GM19025 (cell line): ENCODE results near the gene HIC2.
"Not testable (repeated sequence)": the region's sequence is repeated elsewhere in the genome, so short reads cannot be mapped to it uniquely, and the experiment has no call there.

ENCODE experiments used
- ATAC-seq: cut with Tn5 transposase; IDR thresholded peaks from one replicate; pipeline ENCODE4 v1.9.1; 2021; ENCODE audit warnings: mild to moderate bottlenecking, low read depth, moderate library complexity; ENCODE audit not compliant: unreplicated experiment

HIC2 gene

GRCh38 chr22:21449531-21450319, 32.6 kb downstream of the HIC2 start:
- no peak for ATAC-seq

DNA sequence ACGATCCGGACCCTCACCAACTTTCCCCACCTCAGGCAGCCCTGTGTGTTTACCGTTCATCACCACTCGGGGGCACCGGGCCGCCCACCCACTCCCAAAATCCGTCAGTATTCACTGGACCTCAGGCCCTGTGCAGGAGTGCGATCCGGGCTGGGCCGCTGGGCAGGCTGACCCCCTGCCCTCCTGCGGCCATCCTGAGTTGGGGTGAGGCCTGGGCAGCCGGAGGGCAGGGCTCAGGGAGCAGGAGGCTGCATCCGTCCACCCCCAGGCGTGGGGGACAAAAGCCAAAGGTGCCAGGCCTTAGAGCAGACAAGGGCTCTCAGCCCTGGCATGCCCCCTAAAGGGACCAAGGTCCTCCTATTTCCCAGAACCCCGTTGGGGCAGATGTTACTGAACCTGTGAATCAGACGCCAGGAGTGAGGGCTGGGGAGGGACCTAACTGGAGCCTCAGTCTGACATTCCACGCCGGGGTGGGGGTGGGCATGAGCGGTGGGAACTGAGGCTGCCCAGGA, 33.2 kb downstream of the HIC2 start:
- no peak for ATAC-seq

GRCh38 chr22:21450858-21451353, 33.7 kb downstream of the HIC2 start:
- ATAC-seq, result no peak

- no peak for ATAC-seq
These were observed 34.7 kb downstream of the HIC2 start for GRCh38 chr22:21451545-21452520.

DNA sequence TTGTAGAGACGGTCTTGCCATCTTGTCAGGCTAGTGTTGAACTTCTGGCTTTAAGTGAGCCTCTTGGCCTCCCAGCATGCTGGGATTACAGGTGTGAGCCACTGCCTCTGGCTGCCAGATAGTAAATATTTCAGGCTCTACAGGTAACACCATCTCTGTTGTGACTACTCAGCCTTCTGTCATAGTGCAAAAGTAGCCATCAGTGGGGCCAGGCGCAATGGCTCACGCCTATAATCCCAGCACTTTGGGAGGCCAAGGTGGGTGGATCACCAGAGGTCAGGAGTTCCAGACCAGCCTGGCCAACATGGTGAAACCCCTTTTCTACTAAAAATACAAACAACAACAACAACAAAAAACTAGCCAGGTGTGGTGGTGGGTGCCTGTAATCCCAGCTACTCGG, 35.5 kb downstream of the HIC2 start:
- ATAC-seq, result not testable (repeated sequence)

- not testable (repeated sequence) for ATAC-seq
These were observed 37.8 kb downstream of the HIC2 start for GRCh38 chr22:21454998-21455333.

DNA sequence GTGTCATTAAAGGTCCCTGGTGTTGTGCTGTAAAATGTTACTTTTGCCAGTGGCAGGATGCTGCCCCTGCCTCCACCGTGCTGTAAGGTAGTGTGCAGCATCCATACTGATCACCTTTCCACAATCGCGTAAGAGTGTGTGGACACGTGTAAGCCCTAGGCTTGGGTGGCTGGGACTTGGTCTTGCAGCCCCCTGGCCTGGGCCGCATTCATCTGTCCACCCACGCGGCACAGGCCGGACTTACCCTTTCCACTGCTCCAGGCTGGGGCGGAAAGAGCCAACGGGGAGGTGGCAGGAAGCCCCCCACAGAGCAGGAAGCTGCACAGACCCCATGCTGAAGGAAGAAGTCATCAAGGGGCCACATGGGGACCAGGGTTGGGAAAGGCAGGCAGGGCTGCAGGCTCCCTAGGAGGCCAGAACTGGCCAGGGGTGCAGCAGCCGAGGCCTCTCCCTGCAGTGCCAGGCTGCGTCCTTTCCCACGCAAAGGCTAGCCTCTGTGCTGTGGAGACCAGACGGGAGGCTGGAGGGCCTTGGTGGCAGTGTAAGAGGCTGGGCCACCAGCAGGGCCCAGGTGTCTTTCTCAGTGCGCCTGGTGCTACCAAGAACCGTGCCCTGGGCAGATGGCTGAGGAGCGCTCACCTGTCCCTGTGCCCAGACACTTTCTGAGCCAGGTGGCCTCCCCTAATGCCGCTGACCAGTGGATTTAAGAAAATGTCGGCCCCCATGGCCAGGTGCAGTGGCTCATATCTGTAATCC, 38.3 kb downstream of the HIC2 start:
- no peak for ATAC-seq

DNA sequence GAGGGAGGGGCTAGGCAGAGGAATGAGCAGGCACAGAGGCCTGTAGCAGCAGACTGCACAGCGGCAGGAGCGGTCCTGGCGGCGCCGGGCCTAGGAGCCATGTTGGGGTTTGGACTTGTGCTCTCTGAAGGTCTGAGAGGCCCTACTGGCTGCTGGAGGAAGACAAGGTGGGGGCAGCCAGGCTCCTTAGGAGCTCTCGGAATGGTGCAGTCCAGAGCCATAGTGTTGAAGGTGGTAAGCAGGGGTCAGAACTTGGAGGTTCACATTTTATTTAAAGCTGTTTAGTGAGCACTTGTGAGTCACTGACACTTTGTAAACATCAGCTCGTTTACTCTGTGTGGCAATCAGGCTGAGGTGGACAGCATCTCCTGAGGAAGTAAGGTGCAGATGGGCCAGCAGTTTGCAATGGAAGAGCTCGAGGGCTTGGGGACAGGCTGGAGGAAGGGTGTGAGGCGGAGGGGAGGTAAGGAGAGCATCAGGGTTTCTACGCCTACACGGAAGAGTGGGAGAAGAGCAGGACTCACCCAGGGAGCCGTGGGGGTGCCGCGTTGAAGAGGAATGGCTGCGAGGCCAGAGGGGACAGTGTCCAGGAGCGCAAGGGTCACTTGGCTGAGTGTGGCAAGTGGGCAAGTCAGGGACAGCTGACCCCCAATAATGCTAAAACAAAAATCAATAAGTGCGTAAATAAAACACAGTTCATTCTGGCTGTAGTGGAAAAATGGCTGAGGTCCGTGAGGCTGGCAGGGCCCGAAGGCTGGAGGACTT, 40.0 kb downstream of the HIC2 start:
- no peak for ATAC-seq

- not testable (repeated sequence) for ATAC-seq
These were observed 45.5 kb downstream of the HIC2 start for GRCh38 chr22:21462672-21463071.

- ATAC-seq, result not testable (repeated sequence)
These were observed 50.4 kb downstream of the HIC2 start, which contains the start of gene TMEM191C for GRCh38 chr22:21467337-21468193. TSS of gene TMEM191C (plus strand) at chr22:21467387. CDS start at chr22:21467460, 73 bp downstream.

DNA sequence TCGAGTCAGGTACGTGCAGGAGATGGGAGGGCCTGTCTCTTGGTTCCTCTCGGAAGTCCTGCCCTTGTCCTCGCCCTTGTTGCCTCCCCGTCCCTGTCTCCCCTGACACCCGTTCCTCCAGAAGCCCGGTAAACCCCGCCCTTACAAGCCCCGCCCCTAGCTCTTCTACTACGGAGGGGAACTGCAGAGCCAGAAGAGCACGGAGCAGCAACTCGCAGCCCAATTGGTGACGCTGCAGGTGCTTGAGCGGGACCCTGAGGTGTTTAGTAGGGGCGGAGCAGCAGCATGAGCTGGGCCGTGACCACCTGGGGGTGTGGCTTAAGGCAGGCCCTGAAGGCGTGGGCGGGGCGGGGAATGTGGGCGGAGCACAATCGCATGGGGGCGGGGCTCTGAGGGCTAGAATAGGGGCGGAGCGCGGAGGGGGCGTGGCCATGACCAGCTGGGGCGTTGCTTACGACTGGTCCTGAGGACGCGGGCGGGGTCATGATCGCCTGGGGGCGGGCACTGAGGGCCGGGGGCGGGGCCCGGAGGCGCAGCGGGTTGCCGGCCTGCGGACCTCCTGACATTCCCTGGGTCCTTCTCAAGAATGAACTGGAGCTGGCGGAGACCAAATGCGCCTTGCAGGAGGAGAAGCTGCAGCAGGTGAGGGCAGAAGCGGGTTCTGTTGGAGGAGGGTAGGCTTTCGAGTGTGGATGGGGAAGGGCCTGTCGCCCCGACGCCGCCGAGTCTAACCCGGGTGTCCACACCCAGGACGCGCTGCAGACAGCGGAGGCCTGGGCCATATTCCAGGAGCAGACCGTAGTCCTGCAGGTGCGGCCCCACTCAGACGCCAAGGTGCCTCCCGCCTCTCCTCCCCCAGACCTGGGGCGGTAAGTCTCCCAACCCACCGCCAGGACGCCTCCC, 51.3 kb downstream of the HIC2 start:
- peak; percentile 74 for ATAC-seq

- ATAC-seq, result not testable (repeated sequence)
These were observed 52.2 kb downstream of the HIC2 start for GRCh38 chr22:21469097-21469994.

GRCh38 chr22:21472984-21473383, 55.8 kb downstream of the HIC2 start:
- ATAC-seq, result not testable (repeated sequence)

DNA sequence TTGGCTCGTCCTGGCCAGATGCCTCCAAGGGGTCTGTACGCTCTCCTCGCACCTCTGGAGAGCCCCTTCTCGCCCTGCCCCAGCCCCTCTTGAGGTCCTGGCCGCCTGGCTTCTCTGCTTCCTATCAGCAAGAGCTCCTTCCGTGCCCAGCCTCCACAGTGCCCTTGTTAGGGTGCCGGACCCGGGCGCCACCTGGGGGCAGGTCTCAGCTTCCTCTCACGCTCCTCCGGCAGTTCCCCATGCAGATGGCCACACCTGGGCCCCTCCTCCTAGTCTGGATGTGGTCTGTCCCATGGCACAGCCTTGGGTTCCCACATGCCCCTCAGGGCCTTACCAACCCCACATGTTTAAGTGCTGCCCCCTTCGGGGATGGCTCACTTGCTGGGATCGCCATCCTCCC, 56.5 kb downstream of the HIC2 start:
- ATAC-seq, result not testable (repeated sequence)

DNA sequence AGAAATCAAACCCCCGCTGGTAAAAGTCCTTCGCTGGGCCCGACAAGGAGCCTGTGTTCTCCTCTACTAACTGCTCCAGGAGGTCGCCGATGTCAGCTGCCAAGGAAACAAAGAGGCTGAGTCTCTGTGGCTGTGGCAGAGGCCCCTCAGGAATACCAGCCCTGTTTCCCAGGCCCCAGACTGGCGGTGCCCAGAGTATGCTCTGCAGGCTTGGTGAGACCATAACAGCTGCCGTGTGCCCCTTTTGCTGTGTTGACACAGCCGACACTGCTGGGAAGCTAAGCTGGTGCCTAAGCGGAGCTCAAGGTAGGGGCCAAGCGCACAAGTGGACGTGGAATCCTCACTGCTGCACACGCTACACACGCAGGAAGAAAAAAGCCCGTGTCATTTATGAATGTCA, 66.9 kb downstream of the HIC2 start:
- not testable (repeated sequence) for ATAC-seq

DNA sequence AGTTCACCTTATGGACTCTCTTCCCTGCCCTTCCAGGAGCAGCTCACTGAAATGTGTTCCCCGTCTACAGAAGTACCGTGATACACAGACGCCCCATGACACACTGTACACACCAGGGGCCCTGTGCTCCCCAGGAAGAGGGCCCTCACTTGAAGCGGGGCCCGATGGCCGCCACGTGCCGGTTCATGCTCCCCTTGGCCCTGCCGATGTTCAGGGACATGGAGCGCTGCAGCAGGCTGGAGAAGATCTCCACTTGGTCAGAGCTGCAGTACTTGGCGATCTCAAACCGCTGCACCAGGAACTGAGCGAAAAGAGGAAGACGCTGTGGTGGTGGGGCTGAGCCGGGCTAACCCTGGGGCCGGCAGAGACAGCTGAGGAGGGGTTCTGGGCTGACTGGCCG, 70.6 kb downstream of the HIC2 start:
- ATAC-seq, result not testable (repeated sequence)
